HS-27A (cell line): Measurements from ENCODE around the gene PGAP1.

ENCODE experiments used
- DNase-seq: peaks from one replicate; pipeline ENCODE4 v3.0.0-alpha.2; 2012; ENCODE audit warnings: low read depth, missing footprints

Gene PGAP1, protein sequence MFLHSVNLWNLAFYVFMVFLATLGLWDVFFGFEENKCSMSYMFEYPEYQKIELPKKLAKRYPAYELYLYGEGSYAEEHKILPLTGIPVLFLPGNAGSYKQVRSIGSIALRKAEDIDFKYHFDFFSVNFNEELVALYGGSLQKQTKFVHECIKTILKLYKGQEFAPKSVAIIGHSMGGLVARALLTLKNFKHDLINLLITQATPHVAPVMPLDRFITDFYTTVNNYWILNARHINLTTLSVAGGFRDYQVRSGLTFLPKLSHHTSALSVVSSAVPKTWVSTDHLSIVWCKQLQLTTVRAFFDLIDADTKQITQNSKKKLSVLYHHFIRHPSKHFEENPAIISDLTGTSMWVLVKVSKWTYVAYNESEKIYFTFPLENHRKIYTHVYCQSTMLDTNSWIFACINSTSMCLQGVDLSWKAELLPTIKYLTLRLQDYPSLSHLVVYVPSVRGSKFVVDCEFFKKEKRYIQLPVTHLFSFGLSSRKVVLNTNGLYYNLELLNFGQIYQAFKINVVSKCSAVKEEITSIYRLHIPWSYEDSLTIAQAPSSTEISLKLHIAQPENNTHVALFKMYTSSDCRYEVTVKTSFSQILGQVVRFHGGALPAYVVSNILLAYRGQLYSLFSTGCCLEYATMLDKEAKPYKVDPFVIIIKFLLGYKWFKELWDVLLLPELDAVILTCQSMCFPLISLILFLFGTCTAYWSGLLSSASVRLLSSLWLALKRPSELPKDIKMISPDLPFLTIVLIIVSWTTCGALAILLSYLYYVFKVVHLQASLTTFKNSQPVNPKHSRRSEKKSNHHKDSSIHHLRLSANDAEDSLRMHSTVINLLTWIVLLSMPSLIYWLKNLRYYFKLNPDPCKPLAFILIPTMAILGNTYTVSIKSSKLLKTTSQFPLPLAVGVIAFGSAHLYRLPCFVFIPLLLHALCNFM

DNA sequence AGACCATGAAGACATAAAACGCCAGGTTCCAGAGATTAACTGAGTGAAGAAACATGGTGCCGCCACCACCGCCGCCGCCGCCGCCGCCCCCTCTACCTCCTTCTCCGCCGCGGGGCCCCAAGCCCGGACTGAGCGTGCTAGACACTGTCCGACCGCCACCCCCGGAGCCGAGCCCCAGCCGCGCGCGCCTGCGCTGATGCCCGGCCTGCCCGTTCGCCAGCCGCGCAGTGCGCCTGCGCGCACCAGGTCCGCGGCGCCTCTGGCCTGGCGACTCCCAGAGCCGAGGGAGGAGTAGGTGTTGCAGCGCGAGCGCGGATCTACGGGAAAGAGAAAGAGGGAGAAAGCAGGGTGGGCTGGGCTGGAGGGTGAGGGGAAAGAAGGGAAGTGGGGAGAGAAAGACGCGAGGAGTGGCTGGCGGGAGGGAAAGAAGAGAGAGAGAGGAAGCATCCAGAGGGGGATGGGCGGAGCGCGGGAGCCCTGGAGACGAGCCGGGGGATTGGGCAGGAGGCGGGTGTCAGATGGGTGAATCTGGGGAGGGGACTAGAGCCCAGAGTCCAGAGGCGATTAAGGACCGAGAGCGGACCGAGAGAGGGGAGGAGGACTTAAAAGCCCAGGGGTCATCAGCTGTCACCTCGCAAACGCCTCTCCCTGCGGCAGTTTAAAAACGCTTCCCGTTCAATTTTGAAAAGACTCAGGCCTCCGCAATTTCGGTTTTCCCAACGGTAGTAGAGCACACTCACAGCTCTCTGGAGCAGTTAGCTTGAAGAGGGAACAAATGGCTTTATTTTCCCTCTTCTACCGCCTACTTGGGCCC lies at the start of gene PGAP1:
PGAP1 (minus strand) TSS at position 146 of the 814 bp plus-strand sequence; CDS start at position 55, 91 bp downstream.
- peak; percentile 53 for DNase-seq

DNA sequence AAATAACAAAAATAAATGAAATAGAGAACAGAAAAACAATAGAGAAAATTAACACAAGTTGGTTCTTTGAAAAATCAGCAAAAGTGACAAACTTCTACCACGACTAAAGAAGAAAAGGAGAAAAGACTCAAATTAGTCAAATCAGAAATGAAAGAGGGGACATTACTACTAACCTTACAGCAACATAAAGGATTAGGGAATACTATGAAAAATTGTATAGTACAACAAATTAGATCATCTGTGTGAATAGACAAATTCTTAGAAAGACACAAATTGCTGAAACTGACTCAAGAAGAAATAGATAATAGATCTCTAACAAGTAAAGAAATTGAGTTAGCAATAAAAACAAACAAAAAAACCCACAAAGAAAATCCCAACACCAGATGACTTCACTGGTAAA lies 48.5 kb upstream of the PGAP1 start:
- no peak for DNase-seq

DNA sequence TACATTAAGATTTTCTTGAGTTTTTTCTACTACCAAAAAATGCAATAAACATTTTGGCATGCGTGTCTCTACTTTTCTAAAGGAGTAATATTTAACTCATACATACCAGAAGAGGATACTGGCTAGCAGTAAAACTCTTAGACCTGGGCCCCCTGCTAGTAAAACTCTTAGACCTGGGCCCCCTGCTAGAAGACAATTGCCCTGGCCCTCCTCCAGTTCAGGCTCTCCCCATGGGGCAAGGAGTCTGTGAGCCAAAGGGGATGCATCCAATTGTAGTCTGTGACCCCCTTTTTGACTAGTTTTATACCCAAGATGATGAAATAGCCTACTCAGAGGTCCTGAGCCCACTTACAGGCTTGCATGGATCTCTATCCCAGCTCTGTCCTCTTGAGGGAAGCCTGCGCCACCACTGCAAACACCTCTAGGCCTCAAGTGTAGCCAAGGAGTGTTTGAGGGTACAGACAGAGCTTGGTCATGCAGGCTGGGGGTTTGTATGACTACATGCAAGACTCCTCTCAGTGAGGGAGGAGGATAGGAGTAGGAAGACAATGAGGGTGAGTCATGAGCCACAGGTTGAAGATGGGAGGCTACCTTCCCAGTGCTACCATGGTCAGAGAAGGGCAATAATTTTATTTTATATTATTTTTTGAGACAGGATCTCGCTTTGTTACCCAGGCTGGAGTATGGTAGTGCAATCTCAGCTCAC lies 45.2 kb upstream of the PGAP1 start:
- no peak for DNase-seq

DNA sequence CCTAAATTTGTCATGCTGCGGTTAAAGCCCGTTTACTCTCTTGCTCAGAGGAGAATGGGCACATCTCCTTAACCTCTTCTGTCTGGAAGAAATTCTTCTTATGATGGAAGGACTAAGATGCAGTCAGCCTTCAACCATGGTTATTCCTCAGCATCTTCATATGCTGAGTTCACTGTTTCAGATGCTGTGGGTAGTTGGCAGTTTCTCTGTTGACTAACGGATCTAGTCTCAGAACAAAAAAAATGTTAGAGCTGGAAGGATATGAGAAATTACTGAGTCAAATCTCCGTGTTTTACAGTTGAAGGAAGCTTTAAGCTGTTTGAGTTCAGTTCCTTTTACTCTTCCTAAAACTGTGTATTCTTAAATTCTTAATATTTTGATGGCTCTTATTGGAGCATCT lies 43.6 kb upstream of the PGAP1 start:
- no peak for DNase-seq

DNA sequence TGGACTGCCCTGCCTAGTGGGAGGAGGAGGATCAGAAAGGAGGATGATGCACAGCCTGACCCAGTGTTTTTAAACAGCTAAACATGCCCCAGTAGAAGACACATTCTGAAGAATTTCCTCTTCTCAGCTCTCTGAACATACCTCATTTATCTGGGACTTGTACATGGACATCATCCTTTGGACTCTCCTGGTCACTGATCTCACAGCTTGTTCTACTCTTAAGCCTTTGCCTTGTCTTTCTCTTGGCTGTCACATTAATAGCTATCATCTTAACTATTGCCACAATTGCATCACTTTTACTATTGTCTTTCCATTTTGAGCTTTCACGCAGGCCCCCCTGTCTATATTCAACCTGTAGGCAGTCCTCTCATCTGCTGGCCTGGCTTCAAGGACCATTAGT lies 42.0 kb upstream of the PGAP1 start:
- DNase-seq = no peak

DNA sequence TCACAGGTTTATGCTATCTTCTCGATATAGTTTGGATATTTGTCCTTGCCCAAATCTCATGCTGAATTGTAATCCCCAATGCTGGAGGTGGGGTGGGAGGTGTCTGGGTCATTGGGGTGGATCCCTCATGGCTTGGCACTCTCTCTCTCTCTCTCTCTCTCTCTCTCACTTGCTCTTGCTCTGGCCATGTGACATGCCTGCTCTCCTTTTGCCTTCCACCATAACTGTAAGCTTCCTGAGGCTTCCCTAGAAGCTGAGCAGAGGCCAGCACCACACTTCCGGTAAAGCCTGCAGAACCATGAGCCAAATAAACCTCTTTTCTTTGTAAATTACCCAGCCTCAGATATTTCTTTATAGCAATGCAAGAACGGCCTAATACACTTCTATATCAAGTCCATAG lies 41.3 kb upstream of the PGAP1 start:
- no peak for DNase-seq

DNA sequence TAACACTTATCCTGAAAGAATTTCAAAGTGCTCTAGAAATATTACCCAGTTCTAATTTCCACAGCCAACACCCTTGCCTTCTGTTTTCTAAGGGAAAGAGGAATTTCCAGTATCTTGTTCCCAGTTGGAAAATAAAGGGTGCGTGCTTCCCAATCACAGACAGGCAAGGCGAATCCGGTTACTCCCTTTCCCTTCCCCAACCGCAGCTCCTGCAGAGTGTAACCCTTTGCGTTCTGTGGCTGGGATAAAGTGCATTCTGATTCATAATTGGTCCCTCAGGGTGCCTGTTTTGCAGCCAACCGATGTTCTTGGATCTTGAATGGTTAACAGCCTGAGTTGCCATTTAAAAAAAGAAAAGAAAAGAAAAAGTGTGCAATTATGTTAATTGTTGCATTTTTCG lies 40.6 kb upstream of the PGAP1 start:
- DNase-seq = no peak

DNA sequence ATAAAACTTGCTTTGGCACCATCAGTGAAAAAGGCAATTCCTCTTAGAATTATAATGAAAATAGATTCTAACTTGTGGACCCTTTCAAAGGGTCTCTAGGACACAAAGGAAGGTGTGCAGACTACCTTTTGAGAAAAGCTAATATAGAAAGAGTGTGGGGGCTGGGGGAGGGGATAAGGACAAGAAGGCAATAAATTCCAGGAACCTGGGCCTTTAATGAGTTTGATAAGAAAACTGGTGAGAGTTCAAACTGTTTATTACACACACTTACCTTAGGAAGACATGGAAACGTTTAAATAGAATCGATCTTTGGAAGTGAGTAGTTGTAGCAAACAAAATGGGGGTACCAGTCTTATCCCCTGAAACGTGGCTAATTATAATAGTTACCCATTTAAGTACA lies 39.6 kb upstream of the PGAP1 start:
- DNase-seq = no peak

DNA sequence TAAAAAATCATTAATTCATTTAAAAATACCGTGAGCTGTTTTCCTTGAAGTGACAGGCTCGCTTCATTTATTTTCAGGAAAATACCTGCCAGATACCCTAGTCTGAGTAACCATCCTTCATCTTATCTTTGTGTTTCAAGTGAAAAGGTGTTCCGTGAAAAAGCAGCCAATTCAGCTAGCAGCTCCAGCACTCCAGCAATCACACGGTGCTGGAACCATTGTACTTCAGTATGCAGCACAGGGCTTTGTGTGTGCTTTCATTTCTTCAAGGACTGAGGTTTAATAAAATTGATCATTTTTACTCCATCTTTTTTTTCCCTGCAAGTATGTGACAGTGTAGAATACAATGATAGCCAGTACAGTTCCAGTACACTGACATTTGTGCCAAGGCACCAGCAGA lies 39.1 kb upstream of the PGAP1 start:
- no peak for DNase-seq

DNA sequence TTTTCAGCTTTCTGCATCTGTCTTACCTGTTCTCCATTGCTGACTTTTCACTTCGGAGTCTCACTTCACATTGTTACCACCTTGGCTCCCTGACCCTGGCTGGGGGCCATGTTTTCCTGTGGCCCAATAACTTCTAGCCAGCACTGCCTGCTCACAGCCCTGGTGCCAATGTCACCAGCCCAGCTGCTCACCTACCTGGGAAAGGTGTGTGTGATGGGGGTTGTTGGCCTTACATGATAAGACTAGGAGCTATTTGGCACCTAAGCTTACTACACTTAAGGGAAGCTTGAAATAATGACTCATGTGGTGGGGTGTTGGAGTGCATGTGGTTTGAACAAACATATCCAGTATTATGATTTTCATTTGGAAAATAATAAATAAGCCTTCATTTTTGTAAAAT lies 37.5 kb upstream of the PGAP1 start:
- no peak for DNase-seq

DNA sequence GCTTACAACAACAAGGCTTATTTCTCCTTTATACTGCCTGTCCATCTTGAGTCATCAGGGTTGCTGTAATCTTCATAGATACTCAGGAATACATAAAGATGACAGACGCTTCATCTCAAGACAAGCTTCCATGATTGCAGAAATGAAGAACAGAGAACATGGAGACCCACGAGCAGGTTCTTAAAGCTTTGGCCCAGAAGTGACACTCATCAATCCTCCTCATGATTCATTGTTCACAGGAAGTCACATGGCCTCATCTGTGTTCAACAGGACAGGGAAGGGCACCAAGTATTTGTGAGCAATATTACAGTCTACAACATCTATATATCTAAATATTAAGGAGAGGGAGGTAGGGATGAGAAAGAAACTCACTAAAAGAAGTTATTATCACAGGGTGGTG lies 36.5 kb upstream of the PGAP1 start:
- no peak for DNase-seq

DNA sequence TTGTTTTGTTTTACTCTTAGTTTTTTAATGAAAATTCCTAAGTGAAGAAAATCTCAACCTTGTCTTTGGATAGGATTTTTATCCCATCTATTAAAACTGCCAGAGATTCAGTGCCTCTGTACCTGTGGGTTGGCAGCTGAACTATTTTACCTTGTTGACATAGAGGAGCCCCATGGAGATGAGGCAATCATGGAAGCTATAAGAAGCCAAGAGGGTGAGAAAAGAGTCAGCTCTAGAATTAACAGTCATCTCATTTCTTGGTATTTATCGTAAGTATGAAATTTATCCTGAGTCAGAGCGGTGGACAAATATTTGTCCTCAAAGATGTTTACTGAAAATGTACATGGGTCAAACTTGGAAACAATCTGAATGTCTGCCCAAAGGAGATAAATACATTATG lies 35.8 kb upstream of the PGAP1 start:
- DNase-seq = no peak

DNA sequence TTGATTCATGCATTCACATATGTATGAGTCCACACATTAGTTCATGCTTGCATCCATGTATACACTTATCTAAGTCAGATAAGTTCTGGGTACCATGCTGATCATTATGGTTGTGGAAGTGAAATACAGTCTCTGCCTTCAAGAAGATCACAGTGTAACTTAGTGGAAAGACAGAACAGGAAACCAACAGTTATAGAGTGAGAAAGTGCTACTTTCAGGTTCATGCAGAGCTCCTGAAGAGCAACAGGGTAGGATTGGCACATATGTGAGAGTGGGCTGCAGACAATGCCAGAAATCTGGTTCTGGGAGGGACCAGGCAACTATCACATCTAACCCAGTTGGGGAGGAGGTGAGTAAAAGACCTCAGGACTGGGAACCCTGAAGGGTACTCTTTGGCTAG lies 35.4 kb upstream of the PGAP1 start:
- no peak for DNase-seq

DNA sequence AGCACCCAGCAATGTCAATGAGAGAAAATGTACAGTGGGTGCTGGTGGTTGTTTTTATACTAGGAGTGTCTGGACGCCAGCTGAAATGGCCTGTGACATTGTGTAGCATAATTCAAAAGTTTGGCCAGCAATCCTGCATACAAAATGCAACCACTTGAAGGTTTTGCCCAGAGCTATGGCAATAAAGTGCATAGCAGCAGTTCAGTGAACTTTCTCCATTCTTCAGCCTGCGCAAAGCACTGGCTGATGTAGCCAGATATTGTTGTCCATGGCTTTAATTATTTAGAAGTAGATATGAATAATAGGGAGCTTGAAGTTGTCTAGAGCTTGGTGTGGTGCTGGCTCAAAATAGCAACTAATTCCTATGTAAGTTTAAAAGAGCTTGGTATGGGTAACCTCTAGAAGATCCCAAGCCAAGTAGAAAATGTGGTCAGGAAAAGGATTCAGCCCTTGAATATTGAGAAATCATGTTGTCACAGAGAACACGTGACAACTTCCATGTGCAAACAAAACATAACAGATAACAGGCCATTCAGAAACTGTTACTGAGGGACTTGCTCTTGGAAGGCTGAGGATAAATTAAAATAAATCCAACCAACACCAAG lies 33.3 kb upstream of the PGAP1 start:
- DNase-seq = no peak

DNA sequence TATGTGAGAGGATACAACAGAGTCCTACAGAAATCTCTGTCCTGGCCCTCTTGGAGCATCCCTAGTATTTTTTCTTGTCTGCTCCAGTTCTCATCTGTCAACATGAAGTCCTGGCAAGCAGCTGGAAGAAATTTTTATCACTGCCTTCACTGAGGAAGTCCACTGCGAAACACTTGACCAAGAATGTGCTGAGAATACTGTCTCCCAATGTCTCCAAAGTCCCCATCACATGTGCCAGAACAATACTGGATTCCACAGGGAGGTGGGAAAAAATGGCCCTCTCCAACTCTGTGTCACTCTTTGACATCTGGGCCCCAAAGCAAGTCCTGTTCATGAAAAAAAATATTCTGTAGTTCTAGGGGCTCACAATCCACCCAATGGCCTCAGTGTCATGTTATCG lies 32.8 kb upstream of the PGAP1 start:
- no peak for DNase-seq

DNA sequence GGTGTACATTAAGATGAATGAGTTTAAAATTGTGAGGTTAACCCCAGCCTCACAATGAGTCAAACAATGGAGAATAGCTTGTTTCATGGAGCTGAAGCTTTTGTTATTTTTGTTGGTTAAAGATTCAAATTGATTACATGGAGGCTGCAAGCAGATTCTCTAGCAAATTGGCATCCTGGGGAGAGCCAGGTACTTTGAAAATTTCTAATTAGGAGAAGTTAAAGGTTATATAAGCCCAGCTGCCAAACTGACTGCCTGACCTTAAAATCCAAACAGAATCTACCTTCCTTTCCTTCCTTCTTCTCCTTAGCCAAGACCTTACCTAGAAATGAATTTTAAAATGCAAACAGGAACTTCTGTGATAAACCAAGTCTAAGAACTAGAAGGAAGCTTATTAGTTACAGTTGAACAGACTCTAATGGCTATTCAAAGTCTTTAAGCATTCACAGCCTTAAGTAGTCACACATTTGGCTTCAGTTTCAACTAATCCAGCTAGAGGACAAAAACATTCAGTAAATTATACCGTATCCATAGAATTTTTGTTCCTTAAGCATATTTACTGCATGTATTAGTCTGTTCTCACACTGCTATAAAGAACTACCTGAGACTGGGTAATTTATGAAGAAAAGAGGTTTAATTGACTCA lies 31.5 kb upstream of the PGAP1 start:
- no peak for DNase-seq

DNA sequence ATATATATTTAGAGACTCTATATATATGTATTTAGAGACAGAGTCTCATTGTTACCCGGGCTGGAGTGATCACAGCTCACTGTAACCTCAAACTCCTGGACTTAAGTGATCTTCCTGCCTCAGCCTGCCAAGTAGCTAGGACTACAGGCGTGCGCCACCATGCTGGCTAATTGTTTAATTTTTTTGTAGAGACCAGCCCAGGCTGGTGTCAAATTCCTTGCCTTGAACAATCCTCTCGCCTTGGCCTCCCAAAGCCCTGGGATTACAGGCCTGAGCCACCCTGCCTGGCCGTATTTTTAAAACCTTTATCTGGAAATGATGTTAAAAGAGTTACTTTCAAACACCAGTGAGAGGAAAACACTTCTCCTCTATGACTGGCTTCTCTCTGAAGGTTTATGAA lies 30.9 kb upstream of the PGAP1 start:
- no peak for DNase-seq

DNA sequence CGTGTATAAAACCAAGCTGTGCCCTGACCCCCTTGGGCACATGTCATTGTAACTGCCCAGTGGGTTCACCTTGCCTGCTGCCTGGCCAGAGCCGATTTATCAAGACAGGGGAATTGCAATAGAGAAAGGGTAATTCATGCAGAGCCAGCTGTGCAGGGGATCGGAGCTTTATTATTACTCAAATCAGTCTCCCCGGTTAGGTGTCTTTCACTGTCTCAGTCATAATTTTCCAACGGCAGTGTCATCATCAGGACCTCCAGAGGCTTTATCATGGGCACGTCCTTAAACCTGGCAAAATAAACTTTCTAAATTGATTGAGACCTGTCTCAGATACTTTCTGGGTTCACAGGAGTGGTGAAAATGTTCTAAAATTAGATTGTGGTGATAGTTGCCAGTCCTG lies 29.6 kb upstream of the PGAP1 start:
- DNase-seq = no peak

DNA sequence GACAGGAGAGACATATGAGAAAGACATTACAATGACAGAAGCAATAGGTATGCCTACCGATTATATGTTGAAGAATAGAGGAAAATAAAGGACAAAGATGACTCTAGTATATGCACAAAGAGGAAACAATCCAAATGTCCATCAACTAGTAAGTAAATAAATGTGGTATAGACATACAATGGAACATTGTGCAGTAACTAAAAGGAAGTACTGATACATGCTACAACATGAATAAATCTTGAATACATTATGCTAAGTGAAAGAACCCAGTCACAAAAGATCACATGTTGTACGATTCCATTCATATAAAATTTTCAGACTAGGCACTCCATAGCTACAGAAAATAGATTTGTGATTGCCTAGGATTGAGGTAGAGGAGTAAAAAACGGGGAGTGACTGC lies 28.5 kb upstream of the PGAP1 start:
- DNase-seq = no peak

DNA sequence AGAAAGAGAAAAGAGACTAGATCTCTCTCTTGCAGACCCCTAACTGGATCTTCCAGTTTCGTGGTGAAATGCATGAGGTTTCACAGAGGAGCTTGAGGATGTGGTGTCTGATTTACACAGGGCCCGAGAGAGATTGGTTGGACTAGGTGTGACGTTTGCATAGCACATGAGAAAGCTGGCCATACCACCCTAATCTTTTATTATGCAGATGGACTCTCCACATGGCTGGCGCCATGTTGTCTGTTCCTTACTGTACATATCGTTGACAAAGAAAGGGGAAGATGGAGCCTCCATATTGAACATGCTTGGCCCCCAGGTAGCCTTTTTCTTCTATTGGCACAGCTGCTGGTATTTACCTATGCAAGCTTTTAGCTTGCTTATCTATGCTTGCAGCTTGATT lies 27.5 kb upstream of the PGAP1 start:
- DNase-seq = no peak

DNA sequence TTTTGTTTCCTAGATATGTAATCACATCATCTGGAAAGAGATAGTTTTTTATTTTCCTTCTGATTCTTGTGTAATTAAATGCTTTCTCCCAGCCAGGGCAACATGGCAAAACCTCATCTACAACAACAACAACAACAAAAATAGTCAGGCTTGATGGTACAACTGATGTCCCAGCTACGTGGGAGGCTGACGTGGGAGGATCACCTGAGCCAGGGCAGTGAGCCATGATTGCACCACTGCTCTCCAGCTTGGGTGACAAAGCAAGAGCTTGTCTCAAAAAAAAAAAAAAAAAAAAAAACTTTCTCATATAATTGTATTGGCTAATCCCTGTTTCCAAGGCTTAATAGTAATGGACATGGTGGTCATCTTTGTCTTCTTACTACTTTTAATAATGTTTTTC lies 26.4 kb upstream of the PGAP1 start:
- DNase-seq = no peak
